Aorta (tissue), 5 donors: ENCODE results near the gene PRIMPOL. TPM values are rescaled to one million over a fixed set of nuclear protein-coding genes. Genes with fewer than 3 reads are reported as not detected.
A peak's percentile ranks its signal among the peaks of the same experiment; 100 is the strongest.
"Not testable (repeated sequence)": the region's sequence is repeated elsewhere in the genome, so short reads cannot be mapped to it uniquely, and the experiment has no call there.

Experiments
- ATAC-seq: fragments of 200-7000 bp; cut with Tn5 transposase; one replicate; pipeline ENCODE4 v1.9.1; 2022; ENCODE audit warnings: moderate library complexity; ENCODE audit not compliant: low FRiP score
- DNase-seq, 2 donors: peaks; one replicate each; pipeline ENCODE4 v3.0.0-alpha.2; 2020
- H3K27ac ChIP-seq, 2 donors: one replicate each; pipeline ENCODE4 v1.5.1; 2013; ENCODE audit warnings: low read length in 2 of 2, mild to moderate bottlenecking in 2 of 2, moderate library complexity in 2 of 2, control low read depth in 1 of 2, inconsistent platforms in 1 of 2, low read depth in 1 of 2
- H3K27me3 ChIP-seq, 2 donors: one replicate each; pipeline ENCODE4 v1.6.1; 2013; ENCODE audit warnings: control low read depth in 1 of 2, low read length in 1 of 2, mild to moderate bottlenecking in 1 of 2, moderate library complexity in 1 of 2; ENCODE audit not compliant: insufficient read depth in 2 of 2, control insufficient read depth in 1 of 2
- H3K36me3 ChIP-seq, 2 donors: one replicate each; pipeline ENCODE4 v1.6.1; 2013; ENCODE audit warnings: control low read depth in 1 of 2, low read length in 1 of 2, mild to moderate bottlenecking in 1 of 2; ENCODE audit not compliant: insufficient read depth in 2 of 2, control insufficient read depth in 1 of 2
- H3K4me1 ChIP-seq, 2 donors: one replicate each; pipeline ENCODE4 v1.6.1; 2013; ENCODE audit warnings: low read length in 2 of 2, control low read depth in 1 of 2, mild to moderate bottlenecking in 1 of 2, moderate library complexity in 1 of 2; ENCODE audit not compliant: insufficient read depth in 2 of 2, control insufficient read depth in 1 of 2
- H3K4me3 ChIP-seq, 2 donors: one replicate each; pipeline ENCODE4 v1.5.1; 2013; ENCODE audit warnings: low read length in 2 of 2, control low read depth in 1 of 2, mild to moderate bottlenecking in 1 of 2
- H3K9me3 ChIP-seq: one replicate; pipeline ENCODE4 v1.6.1; 2013; ENCODE audit warnings: mild to moderate bottlenecking, low read length; ENCODE audit not compliant: control insufficient read depth
- WGBS, 2 donors: extraction: QIAGEN DNeasy Blood & Tissue Kit; methylation state at CpG; one replicate each; pipeline ENCODE4 v1.1.7; 2013; 5-methylcytosine and 5-hydroxymethylcytosine counted together
- intact Hi-C, 2 donors: fragments of 100-400 bp; cut with DNase I; formaldehyde crosslinking; loops; one replicate each; pipeline versions ENCODE4 v1.14.2 to v1.15.0; 2022
- polyA plus RNA-seq, 2 donors: library from polyadenylated mRNA; stranded (reverse); fragments of 200-250 nt; gene quantifications; one replicate each; pipeline ENCODE4 v1.2.3, GENCODE V29; 2013
- total RNA-seq, 2 donors: library from RNA; stranded (reverse); fragmentation: NEBNext Ultra II Directional; extraction: Animal tissue kit (Norgen Biotek cat#: 25700); gene quantifications; one replicate each; pipeline ENCODE4 v1.2.1, GENCODE V29; 2021
- donor health status: healthy with polysubstance abuse.
- donor health status: Bipolar disorder and iron deficiency.
- donor health status: DM: no; HTN: no; CAD: no.
- donor health status: DM: no; HTN: no; CAD: no.
- donor health status: DM: yes; HTN: yes; CAD: no.

Gene PRIMPOL
- total and polyA plus RNA-seq, 4 donors = 16.0 to 33.7 (median 27.9) TPM

- H3K27ac ChIP-seq = no peak overlapping the region
- H3K9me3 ChIP-seq = no peaks in the 10 kb centered on the region
- WGBS, 2 donors = 94 to 97% methylated on average over 3 of the region's 3 CpGs
- DNase-seq = no peak
- no peaks in the 10 kb centered on the region for H3K4me1 ChIP-seq
- H3K4me3 ChIP-seq = no peak overlapping the region
- ATAC-seq = no peak
- intact Hi-C loops = no loop called here
- H3K27me3 ChIP-seq = no peaks in the 10 kb centered on the region
- no peaks in the 10 kb centered on the region for H3K36me3 ChIP-seq
These were observed 77.9 kb downstream of the PRIMPOL start for GRCh38 chr4:184727430-184727829.

- intact Hi-C loops = no loop called here
- ATAC-seq (no peak), DNase-seq (no peak)
- WGBS, 2 donors = 46 to 48% methylated on average over 2 of the region's 2 CpGs
- Histone ChIP-seq H3K9me3 (no peaks in the 10 kb centered on the region), H3K27ac (no peak overlapping the region), H3K4me3 (no peak overlapping the region), H3K36me3 (no peaks in the 10 kb centered on the region), H3K4me1 (no peaks in the 10 kb centered on the region), H3K27me3 (no peaks in the 10 kb centered on the region)
These were observed 79.3 kb downstream of the PRIMPOL start for GRCh38 chr4:184728858-184729257.

GRCh38 chr4:184729946-184730345, 80.4 kb downstream of the PRIMPOL start:
- intact Hi-C loops = loop anchor here in 1 of 2 donors (5.0 kb wide), 1 partner anchor 83 kb away; the partner anchor contains the start of genes CASP3 and PRIMPOL
- H3K27ac ChIP-seq = no peak overlapping the region
- H3K4me1 ChIP-seq = no peaks in the 10 kb centered on the region
- no peaks in the 10 kb centered on the region for H3K9me3 ChIP-seq
- no peak overlapping the region for H3K4me3 ChIP-seq
- H3K27me3 ChIP-seq = no peaks in the 10 kb centered on the region
- 22 to 29% methylated on average over 5 of the region's 5 CpGs for WGBS, 2 donors
- H3K36me3 ChIP-seq = no peaks in the 10 kb centered on the region
- no peak for ATAC-seq
- DNase-seq = no peak

GRCh38 chr4:184731056-184731455, 81.5 kb downstream of the PRIMPOL start:
- Histone ChIP-seq H3K4me3 (no peak overlapping the region), H3K9me3 (no peaks in the 10 kb centered on the region), H3K27ac (no peak overlapping the region), H3K27me3 (no peaks in the 10 kb centered on the region), H3K36me3 (no peaks in the 10 kb centered on the region), H3K4me1 (no peaks in the 10 kb centered on the region)
- intact Hi-C loops = loop anchor here in 1 of 2 donors (5.0 kb wide), 1 partner anchor 84 kb away; the partner anchor contains the start of genes CASP3 and PRIMPOL
- ATAC-seq = no peak
- 84 to 85% methylated on average over 6 of the region's 6 CpGs for WGBS, 2 donors
- no peak for DNase-seq

- no peak overlapping the region for H3K27ac ChIP-seq
- no peak overlapping the region for H3K4me3 ChIP-seq
- intact Hi-C loops = loop anchor here in 1 of 2 donors (5.0 kb wide), 1 partner anchor 85 kb away; the partner anchor contains the start of genes CASP3 and PRIMPOL
- 62 to 66% methylated on average over 4 of the region's 4 CpGs for WGBS, 2 donors
- H3K9me3 ChIP-seq = no peaks in the 10 kb centered on the region
- ATAC-seq (no peak), DNase-seq (no peak)
- no peaks in the 10 kb centered on the region for H3K36me3 ChIP-seq
- H3K4me1 ChIP-seq = no peaks in the 10 kb centered on the region
- H3K27me3 ChIP-seq = no peaks in the 10 kb centered on the region
These were observed 82.6 kb downstream of the PRIMPOL start for GRCh38 chr4:184732126-184732525.

- Histone ChIP-seq H3K9me3 (no peaks in the 10 kb centered on the region), H3K4me3 (peak within 1 kb of the TSS; percentile 31 to 68), H3K27me3 (no peaks in the 10 kb centered on the region), H3K27ac (no peak within 1 kb of the TSS), H3K36me3 (no peaks in the 10 kb centered on the region), H3K4me1 (no peaks in the 10 kb centered on the region)
- intact Hi-C loops = loop anchor here in 1 of 2 donors (5.0 kb wide), 1 partner anchor 87 kb away; the partner anchor contains the start of genes CASP3 and PRIMPOL
- ATAC-seq (peak; percentile 100), DNase-seq (peak; percentile 97 to 98)
- WGBS, 2 donors = 0% methylated on average over 67 to 69 of the region's 69 CpGs
These were observed 84.4 kb downstream of the PRIMPOL start, which contains the start of gene CENPU for GRCh38 chr4:184733654-184734524. Gene CENPU, minus strand, starts transcription at chr4:184734096. Its CDS starts 34 bp downstream, at chr4:184734062.

GRCh38 chr4:184734758-184735157, 85.2 kb downstream of the PRIMPOL start:
- no peak for DNase-seq
- intact Hi-C loops = loop anchor here in 1 of 2 donors (5.0 kb wide), 1 partner anchor 87 kb away; the partner anchor contains the start of genes CASP3 and PRIMPOL
- H3K4me3 ChIP-seq = peak overlapping the region in 1 of 2 donors; percentile 60
- 58 to 62% methylated on average over 6 of the region's 6 CpGs for WGBS, 2 donors
- no peaks in the 10 kb centered on the region for H3K36me3 ChIP-seq
- ATAC-seq = no peak
- no peaks in the 10 kb centered on the region for H3K9me3 ChIP-seq
- no peaks in the 10 kb centered on the region for H3K4me1 ChIP-seq
- no peak overlapping the region for H3K27ac ChIP-seq
- H3K27me3 ChIP-seq = no peaks in the 10 kb centered on the region

GRCh38 chr4:184739575-184739974, 90.0 kb downstream of the PRIMPOL start:
- H3K4me1 ChIP-seq, H3K4me3 ChIP-seq, H3K36me3 ChIP-seq, ATAC-seq, intact Hi-C loops, H3K27ac ChIP-seq, H3K9me3 ChIP-seq, H3K27me3 ChIP-seq, DNase-seq: not testable (repeated sequence)
- 69 to 75% methylated on average over 1 of the region's 1 CpG for WGBS, 2 donors
